ENCODE results near the gene BTBD9.

DNA sequence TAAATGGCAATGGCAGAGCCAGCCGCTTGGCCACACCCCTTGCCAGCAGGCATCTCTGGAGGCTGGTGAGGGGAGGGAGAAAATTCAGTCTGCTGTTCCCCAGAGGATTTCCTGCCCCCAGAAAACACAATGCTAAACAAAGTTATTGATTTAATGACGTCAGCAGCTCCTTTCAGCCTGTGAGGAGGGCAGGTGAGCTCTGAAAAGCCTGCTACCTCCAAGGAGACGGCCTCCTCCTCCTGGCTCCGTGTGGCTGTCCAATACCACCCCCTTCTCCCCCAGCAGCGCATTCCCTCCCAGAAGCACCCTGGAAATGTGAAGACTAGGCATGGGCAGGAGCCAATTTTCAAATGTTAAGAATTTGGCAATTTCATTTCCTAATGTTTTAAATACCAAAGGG is 427.1 kb downstream of the BTBD9 start:
- TF ChIP-seq CTCF (IDR thresholded peaks at IDR 0.05; ENCODE audit: insufficient read depth, low read depth, low read length) (no peak), EZH2 (IDR thresholded peaks at IDR 0.05; ENCODE audit: insufficient read depth, low read length) (no peak)
